ENCODE results near the gene CCDC15.

Gene CCDC15

GRCh38 chr11:125068368-125068767, 114.4 kb downstream of the CCDC15 start:
- no peak for DNase-seq (ENCODE audit: low read depth in 3 of 3)

GRCh38 chr11:125069008-125069407, 115.0 kb downstream of the CCDC15 start:
- DNase-seq (ENCODE audit: low read depth in 3 of 3) = no peak

GRCh38 chr11:125069796-125070195, 115.8 kb downstream of the CCDC15 start:
- no peak for DNase-seq (ENCODE audit: low read depth in 3 of 3)

GRCh38 chr11:125070699-125071254, 116.8 kb downstream of the CCDC15 start:
- DNase-seq (ENCODE audit: low read depth in 3 of 3) = no peak

- DNase-seq (ENCODE audit: low read depth in 3 of 3) = no peak
These were observed 117.4 kb downstream of the CCDC15 start for GRCh38 chr11:125071435-125071834.

- no peak for DNase-seq (ENCODE audit: low read depth in 3 of 3)
These were observed 117.8 kb downstream of the CCDC15 start for GRCh38 chr11:125071846-125072217.

GRCh38 chr11:125072218-125072960, 118.4 kb downstream of the CCDC15 start:
- DNase-seq (ENCODE audit: low read depth in 3 of 3) = no peak

DNA sequence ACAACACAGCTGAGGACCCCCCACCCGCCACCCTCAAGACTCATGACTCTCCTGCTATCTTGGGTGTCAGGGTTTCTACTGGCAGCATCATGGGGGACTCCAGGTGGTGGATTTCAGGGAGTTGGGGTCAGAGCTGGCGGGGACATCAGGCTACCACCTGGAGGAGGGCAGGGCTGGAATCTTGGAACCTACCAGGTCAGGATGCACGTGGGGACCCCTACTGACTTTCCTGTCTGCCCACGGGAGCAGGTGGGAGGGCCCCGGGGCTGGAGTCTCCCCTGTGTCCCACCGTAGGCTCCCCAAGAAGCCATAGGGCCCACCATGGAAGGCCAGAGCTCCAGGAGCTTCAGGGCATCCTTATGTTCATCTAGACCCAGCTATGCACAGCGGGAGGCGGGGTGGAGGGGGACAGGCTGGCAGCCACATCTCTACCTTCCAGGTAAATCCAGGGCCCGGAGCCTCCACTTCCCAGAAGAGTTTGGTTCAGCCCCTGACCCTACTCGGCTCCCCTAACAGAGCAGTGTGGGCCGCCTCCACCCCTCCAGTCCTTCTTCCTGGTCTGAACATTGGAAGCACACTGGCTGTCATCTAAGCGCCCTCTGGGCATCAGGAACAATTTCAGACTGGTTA, 119.1 kb downstream of the CCDC15 start:
- DNase-seq (ENCODE audit: low read depth in 3 of 3) = no peak

- DNase-seq (ENCODE audit: low read depth in 3 of 3) = no peak
These were observed 119.8 kb downstream of the CCDC15 start for GRCh38 chr11:125073616-125074483.

DNA sequence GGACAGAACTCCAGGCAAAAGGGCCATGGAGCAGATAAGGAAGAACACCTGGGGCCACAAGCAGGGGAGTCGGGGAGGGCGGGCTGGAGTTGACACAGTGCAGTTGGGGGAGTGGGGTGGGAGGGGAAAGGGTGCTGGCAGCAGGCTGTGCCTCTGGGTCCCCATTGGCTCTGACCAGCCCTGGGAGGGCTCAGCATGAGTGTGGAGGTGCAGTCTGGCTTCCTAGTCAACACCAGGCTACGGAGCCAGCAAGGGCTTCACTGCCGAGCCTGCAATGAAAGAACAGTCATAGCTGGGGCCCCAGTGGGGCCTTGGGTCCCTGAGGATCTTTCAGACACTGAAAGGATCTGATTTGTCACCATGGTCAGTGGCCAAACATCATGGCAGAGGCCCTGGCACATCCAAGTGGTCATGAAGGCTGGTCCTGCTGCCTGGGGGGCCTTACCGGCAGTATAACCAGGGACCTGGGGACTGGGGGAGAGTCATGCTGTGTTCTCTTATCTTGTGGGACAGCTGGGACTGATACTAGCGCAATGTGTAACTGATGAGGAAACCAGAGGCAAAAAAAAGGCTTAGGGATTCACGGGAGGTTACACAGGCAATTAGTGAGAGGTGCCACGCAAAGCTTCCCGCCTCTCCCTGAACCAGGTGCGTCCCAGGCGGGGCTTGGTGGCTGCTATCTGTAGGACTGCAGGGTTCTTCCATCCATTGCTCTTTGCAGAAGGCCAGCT, 120.7 kb downstream of the CCDC15 start:
- no peak for DNase-seq (ENCODE audit: low read depth in 3 of 3)

- DNase-seq (ENCODE audit: low read depth in 3 of 3) = no peak
These were observed 121.2 kb downstream of the CCDC15 start for GRCh38 chr11:125075242-125075625.

GRCh38 chr11:125075900-125076317, 121.9 kb downstream of the CCDC15 start:
- DNase-seq (ENCODE audit: low read depth in 3 of 3) = no peak

DNA sequence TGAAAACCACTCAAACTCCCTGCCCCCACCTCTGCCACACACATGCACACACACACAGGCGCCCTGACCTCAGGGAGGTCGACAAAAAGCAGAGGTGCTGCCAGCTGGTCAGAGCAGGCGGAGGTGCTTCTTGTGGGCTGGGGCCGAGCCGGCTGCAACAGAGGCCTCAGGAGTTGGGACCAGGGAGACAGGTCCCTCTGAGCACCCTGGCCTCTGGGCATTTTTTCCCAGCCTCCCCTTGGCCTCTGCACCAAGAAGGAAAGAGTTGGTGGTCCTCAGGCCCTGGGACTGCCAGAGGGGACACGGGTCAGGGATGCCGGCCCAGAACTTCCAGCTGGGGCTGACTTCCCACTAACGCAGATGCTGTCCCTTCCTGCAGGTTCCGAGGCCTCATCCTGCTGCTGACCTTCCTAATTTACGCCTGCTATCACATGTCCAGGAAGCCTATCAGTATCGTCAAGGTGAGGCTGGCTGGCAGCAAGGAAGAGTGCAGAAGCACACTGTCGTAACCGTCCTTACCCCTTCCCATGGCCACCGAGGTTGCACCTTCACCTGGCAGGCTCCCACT, 122.5 kb downstream of the CCDC15 start:
- DNase-seq (ENCODE audit: low read depth in 3 of 3) = no peak

GRCh38 chr11:125078016-125078415, 124.0 kb downstream of the CCDC15 start:
- no peak for DNase-seq (ENCODE audit: low read depth in 3 of 3)

DNA sequence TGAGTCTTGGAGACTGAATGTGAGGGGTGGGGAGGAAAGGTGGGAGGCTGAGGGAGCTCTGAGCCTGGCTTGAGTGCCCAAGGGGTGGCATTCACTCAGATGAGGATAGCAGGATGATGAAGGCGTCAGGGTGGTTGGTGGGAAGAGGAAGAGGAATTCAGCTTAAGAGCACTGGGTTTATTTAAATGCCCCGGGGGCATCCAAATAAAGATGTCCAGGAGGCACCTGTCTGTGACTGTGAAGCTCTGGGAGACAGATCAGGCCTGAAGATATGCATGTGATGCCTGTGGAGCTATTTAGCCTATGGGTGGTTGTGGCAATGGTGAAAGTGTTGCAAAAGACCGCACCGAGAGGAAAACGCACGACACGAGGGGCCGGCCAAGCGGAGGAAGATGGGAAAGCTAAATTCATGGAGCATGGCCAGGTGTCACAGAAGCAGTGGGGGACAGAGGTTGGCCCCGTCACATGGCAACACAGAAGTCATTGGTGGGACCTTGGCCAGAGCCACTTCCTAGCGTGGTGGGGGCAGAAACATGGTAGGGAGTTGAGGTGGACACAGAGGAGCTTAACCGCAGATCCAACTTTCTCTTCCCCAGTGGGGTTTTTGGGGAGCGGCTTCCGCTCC, 124.6 kb downstream of the CCDC15 start:
- no peak for DNase-seq (ENCODE audit: low read depth in 3 of 3)

- no peak for DNase-seq (ENCODE audit: low read depth in 3 of 3)
These were observed 125.3 kb downstream of the CCDC15 start for GRCh38 chr11:125079151-125079877.

GRCh38 chr11:125079878-125080530, 126.0 kb downstream of the CCDC15 start:
- no peak for DNase-seq (ENCODE audit: low read depth in 3 of 3)

GRCh38 chr11:125080531-125080911, 126.5 kb downstream of the CCDC15 start:
- DNase-seq (ENCODE audit: low read depth in 3 of 3) = no peak

GRCh38 chr11:125081098-125081798, 127.2 kb downstream of the CCDC15 start:
- no peak for DNase-seq (ENCODE audit: low read depth in 3 of 3)
